HK-2 (cell line): ENCODE measurements around the gene SLC6A9.
A peak's percentile ranks its signal among the peaks of the same experiment; 100 is the strongest.

Source experiments
- DNase-seq: peaks from one replicate; pipeline ENCODE4 v3.0.0-alpha.2; 2018; ENCODE audit not compliant: unreplicated experiment

The SLC6A9 gene

DNA sequence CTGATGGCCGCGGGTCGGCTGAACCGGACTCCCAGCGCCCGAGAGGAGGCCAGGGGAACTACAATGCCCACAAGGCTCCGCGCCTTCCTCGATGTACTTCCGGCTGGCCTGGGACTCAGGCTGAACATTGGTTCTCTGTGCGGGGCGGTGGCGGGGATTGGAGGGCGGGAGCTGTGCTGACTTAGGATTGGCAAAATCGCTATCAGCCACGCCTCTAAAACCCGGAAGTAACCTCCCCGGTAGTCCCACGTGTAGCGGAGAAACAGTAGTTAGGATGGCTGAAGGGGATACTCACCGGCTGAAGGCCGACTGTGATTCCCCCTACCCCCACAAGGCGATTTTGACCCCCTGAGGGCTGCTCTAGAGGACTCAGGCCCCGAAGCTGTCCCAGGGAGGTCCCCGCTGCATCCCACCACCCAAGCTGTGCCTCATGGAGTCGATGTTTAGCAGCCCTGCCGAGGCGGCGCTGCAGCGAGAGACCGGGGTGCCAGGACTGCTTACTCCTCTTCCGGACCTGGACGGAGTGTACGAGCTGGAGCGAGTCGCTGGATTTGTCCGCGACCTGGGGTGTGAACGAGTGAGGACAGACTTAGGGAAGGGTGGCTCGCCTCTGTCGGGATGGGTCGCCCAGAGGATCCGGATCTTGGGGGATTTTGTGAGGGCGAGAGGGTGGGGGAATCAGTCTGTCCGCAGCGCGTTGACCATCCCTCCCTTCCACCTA is 61.4 kb downstream of the SLC6A9 start, which contains the start of gene DPH2:
DPH2 (plus strand) TSS at position 265 of the 721 bp plus-strand sequence; CDS start at position 431, 166 bp downstream.
- DNase-seq: peak; percentile 97

DNA sequence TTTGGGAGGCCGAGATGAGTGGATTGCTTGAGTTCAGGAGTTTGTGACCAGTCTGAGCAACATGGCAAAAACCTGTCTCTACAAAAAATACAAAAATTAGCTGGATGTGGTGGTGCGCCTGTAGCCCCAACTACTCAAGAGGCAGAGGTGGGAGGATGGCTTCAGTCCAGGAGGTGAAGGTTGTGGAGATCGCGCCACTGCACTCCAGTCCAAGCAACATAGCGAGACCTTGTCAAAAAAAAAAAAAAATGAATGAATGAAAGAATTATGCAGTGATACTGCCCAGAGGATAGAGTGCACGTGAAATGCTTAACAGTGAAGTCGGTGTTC is 61.9 kb downstream of the SLC6A9 start:
- no peak for DNase-seq

DNA sequence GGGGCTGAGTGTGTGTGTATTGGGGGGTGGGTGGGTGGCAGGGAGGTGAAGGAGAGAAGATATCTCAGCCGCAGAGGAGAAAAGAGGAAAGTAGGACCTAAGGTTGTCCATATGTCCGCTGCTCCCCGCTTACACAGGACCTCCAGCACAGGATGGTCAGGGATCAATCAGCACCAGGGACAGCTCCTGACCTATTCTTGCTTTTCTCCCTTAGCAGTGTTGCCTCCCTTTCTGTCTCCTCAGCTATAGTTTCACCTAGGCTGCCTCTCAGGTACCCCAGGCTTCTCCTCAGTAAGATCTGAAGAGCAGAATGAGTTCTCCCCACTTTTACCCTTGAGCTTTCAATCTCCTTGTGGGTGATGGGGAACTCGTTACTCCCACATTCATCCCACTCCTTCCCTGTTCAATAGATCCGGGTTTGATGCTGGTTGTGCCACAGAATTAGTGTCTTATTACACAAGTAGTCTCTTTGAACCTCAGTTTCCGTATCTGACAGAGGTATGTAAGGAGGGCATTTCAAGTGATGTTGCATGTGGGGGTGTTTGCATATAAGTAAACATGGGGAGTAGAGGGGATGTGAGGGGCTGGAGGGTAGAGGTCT is 62.8 kb downstream of the SLC6A9 start:
- peak; percentile 50 for DNase-seq

- DNase-seq: no peak
Measured at GRCh38 chr1:43965316-43965715, 65.9 kb downstream of the SLC6A9 start.

DNA sequence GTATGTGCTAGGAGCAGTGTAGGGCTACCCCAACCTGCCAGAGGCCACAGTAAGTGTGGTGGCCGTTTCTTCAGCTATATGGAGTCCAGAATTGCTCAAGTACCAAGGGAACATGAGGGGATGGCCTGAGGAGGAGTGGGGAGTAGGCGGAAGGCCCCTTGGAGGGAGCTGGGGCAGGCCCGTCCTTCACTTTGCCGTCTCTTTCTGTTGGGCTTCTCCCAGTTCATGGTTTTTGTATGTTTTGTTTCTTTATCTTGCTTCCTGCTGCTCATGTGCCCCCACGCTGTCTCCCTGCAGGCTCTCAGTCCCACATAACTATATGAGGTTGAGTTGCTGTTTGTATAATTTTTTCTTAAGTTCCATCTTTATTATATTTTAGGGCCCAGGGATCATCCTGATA is 67.4 kb downstream of the SLC6A9 start:
- DNase-seq: no peak

DNA sequence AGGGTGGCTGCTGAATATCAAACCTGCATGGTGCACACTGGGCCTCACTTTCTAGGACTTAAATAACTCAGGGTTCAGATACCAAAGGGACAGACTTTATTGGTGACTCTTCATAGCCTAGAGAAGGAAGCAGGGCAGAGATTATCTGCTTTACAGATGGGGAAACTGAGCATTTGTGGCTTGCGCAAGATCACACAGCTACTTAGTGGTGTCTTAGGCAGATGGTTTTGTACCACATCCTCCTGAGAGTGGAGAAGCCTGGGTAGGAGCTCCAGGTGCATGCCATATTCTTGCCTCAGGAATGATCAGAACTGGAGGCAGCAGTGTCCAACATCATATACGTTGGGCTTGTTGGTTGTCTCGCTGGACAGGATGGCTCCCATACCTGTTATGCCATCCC is 68.3 kb downstream of the SLC6A9 start:
- no peak for DNase-seq

DNA sequence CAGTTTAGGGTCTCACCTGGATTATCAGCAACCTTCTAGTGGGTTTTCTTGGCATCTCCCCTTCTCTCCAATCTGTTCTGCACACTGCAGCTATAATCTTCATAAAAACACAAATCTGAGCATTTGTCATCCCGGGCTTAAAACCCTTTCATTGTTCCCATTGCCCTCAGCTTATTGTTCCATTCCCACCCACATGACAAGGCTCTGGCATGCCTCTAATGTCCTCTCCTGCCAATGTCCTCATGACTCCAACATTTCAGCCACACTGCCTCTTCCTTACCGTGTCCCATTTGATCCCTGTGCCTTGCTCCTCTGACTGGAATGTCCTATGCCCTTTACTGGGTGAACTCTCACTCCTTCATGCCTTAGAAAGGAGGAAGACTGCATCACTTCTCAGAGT is 68.9 kb downstream of the SLC6A9 start:
- no peak for DNase-seq

DNA sequence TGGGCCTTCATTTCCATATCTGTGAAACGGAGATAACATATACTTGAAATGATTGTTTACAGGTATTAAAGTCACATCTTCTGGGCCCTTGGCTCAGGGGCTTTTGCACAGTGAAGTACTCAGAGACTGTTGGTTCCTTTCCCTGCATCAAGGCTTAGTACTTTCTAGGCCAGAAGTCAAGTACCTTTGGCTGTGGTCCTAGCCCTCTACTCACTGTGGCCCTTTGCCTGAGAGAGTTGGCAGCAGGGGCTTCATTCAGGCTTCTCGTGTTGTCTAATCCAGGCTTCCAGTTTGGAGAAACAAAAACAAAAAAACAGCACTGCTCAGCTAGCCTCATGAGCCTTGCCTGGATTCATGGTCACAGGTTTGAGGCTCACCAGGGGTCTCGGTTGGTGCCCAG is 69.6 kb downstream of the SLC6A9 start:
- DNase-seq: no peak

GRCh38 chr1:43960798-43961197 is 70.5 kb downstream of the SLC6A9 start:
- no peak for DNase-seq

GRCh38 chr1:43958351-43959255 is 72.7 kb downstream of the SLC6A9 start:
- no peak for DNase-seq

- no peak for DNase-seq
Measured at GRCh38 chr1:43957407-43958040, 73.7 kb downstream of the SLC6A9 start.

DNA sequence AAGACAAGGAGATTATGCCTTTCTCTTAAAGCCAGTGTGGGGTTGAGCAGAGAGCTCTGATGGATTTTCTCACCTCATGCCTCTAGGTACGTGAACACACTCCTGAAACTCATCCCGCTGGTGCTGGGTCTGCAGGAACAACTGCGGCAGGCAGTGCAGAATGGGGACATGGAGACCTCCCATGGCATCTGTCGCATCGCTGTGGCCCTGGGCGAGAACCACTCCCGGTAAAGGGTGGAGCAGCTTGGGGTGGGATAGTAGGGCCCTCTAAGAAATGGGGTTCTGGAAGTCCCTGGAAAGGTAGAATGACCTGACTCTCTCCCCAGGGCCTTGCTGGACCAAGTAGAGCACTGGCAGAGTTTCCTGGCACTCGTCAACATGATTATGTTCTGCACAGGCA is 75.0 kb downstream of the SLC6A9 start:
- DNase-seq: no peak

GRCh38 chr1:43954036-43954435 is 77.2 kb downstream of the SLC6A9 start:
- DNase-seq: no peak

GRCh38 chr1:43953361-43953760 is 77.9 kb downstream of the SLC6A9 start:
- no peak for DNase-seq

GRCh38 chr1:43952731-43953346 is 78.4 kb downstream of the SLC6A9 start:
- no peak for DNase-seq

GRCh38 chr1:43951021-43951985 is 80.0 kb downstream of the SLC6A9 start:
- no peak for DNase-seq

DNA sequence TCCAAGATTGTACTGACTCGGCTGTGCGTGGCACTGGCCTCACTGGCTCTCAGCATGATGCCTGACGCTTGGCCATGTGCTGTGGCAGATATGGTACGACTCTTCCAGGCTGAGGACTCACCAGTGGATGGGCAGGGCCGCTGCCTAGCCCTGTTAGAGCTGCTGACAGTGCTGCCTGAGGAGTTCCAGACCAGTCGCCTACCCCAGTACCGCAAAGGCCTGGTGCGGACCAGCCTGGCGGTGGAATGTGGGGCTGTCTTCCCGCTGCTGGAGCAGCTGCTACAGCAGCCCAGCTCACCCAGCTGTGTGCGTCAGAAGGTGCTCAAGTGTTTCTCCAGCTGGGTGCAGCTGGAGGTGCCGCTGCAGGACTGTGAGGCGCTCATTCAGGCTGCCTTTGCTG is 81.6 kb downstream of the SLC6A9 start:
- DNase-seq: no peak

- no peak for DNase-seq
Measured at GRCh38 chr1:43947874-43948437, 83.3 kb downstream of the SLC6A9 start.

GRCh38 chr1:43947061-43947873 is 84.0 kb downstream of the SLC6A9 start:
- DNase-seq: no peak
